Amniotic stem cell (primary cell): ENCODE measurements around the gene STIMATE.

ENCODE experiments used
- DNase-seq: peaks from one replicate; lab custom pipeline; 2025; lab: John Stamatoyannopoulos, UW

Gene STIMATE

GRCh38 chr3:52841211-52841980 lies 56.0 kb downstream of the STIMATE start:
- DNase-seq = no peak

- DNase-seq = no peak
Measured at GRCh38 chr3:52839892-52840545, 57.3 kb downstream of the STIMATE start.

- DNase-seq = no peak
Measured at GRCh38 chr3:52839268-52839575, 58.1 kb downstream of the STIMATE start.

GRCh38 chr3:52838561-52839267 lies 58.6 kb downstream of the STIMATE start:
- no peak for DNase-seq

- no peak for DNase-seq
Measured at GRCh38 chr3:52836986-52837385, 60.4 kb downstream of the STIMATE start.

- DNase-seq = no peak
Measured at GRCh38 chr3:52836471-52836845, 60.9 kb downstream of the STIMATE start.

GRCh38 chr3:52835766-52836470 lies 61.4 kb downstream of the STIMATE start:
- DNase-seq = no peak

GRCh38 chr3:52834871-52835501 lies 62.4 kb downstream of the STIMATE start, which contains the start of gene MUSTN1:
Gene MUSTN1, minus strand, starts transcription at chr3:52835019. Its CDS starts 71 bp downstream, at chr3:52834948.
- DNase-seq = no peak

GRCh38 chr3:52833202-52833601 lies 64.1 kb downstream of the STIMATE start:
- DNase-seq = no peak

- peak; percentile 71 for DNase-seq
Measured at GRCh38 chr3:52831500-52832301, 65.6 kb downstream of the STIMATE start.

GRCh38 chr3:52830535-52831258 lies 66.7 kb downstream of the STIMATE start, which contains the start of gene ITIH4:
Gene ITIH4, minus strand, starts transcription at chr3:52830672. Its CDS starts 30 bp downstream, at chr3:52830642.
- DNase-seq = no peak

- no peak for DNase-seq
Measured at GRCh38 chr3:52829906-52830463, 67.4 kb downstream of the STIMATE start.

- DNase-seq = no peak
Measured at GRCh38 chr3:52829482-52829881, 67.9 kb downstream of the STIMATE start.

- DNase-seq = no peak
Measured at GRCh38 chr3:52827866-52828376, 69.4 kb downstream of the STIMATE start.

- no peak for DNase-seq
Measured at GRCh38 chr3:52827441-52827840, 69.9 kb downstream of the STIMATE start.

- DNase-seq = no peak
Measured at GRCh38 chr3:52824037-52824436, 73.3 kb downstream of the STIMATE start.

GRCh38 chr3:52822363-52822762 lies 75.0 kb downstream of the STIMATE start:
- DNase-seq = no peak

GRCh38 chr3:52820736-52821135 lies 76.6 kb downstream of the STIMATE start:
- DNase-seq = no peak

- no peak for DNase-seq
Measured at GRCh38 chr3:52819936-52820335, 77.4 kb downstream of the STIMATE start.

GRCh38 chr3:52817860-52818259 lies 79.5 kb downstream of the STIMATE start:
- no peak for DNase-seq
